K562 (cell line): ENCODE results near the gene PNKD.

Experiments
- DACH1 ChIP-seq: fragments of 450-650 bp; IDR thresholded peaks from 2 replicates; pipeline ENCODE4 v1.6.1; 2018; ENCODE audit not compliant: partially characterized antibody
- KDM1A ChIP-seq, 2 experiments: fragments of 450-650 bp; IDR thresholded peaks; 2 replicates each; pipeline ENCODE4 v1.6.1; 2016; ENCODE audit warnings: mild to moderate bottlenecking in 2 of 2
- MTF1 ChIP-seq: fragments of 250-450 bp; sonication (Bioruptor Pico); IDR thresholded peaks from 2 replicates; pipeline ENCODE4 v1.9.0; 2021; ENCODE audit warnings: moderate library complexity, mild to moderate bottlenecking, inconsistent platforms, borderline replicate concordance
- SIRT6 ChIP-seq: IDR thresholded peaks from one replicate; pipeline ENCODE4 v1.6.1; 2012; ENCODE audit warnings: low read depth, mild to moderate bottlenecking, control low read depth, inconsistent platforms, low read length, moderate library complexity

GRCh38 chr2:218257390-218257981, 12.8 kb upstream of the PNKD start:
- TF ChIP-seq MTF1 (no peak), SIRT6 (no peak), KDM1A (IDR thresholded peaks at IDR 0.05) (no peak), DACH1 (no peak)
